IMR-90 (cell line): ENCODE results near the gene ADGRB3. TPM values are rescaled to one million over a fixed set of nuclear protein-coding genes. Genes with fewer than 3 reads are reported as not detected.

ENCODE experiments used
- ATAC-seq: fragments of 200-7000 bp; cut with Tn5 transposase; 2 replicates; pipeline ENCODE4 v1.9.1; 2020; ENCODE audit warnings: low read depth, mild to moderate bottlenecking, moderate library complexity
- BruUV-seq: library from RNA; stranded (reverse); fragments of 400-500 nt; replicated peaks from 2 replicates; lab custom pipeline; 2021; lab: Mats Ljungman, UMichigan
- CTCF ChIA-PET: fragments of 300-600 bp; formaldehyde crosslinking; extraction: SDS; loops from one replicate; lab custom pipeline; 2021; ENCODE audit warnings: antibody characterized with exemption; lab: Yijun Ruan, JAX
- POLR2A ChIA-PET: fragments of 300-600 bp; sonication (Branson Sonifier 250); formaldehyde crosslinking; loops from one replicate; lab custom pipeline; 2022; ENCODE audit warnings: antibody characterized with exemption; ENCODE audit not compliant: unreplicated experiment; lab: Charles Lee
- DNase-seq: peaks from one replicate; pipeline ENCODE4 v3.0.0; 2013
- H2AFZ ChIP-seq: replicated peaks from 2 replicates; pipeline ENCODE3; 2013; ENCODE audit warnings: low read length, mild to moderate bottlenecking; ENCODE audit not compliant: poor library complexity
- H2AK5ac ChIP-seq: 2 replicates; pipeline ENCODE4 v1.6.1; 2013; ENCODE audit warnings: low read depth, low read length, inconsistent platforms
- H2AK9ac ChIP-seq: replicated peaks from 2 replicates; pipeline ENCODE3; 2013; ENCODE audit warnings: mild to moderate bottlenecking, low read depth, low read length, moderate library complexity; ENCODE audit not compliant: poor library complexity
- H2BK120ac ChIP-seq: 2 replicates; pipeline ENCODE4 v1.6.1; 2013; ENCODE audit warnings: low read depth, low read length, inconsistent platforms
- H2BK15ac ChIP-seq: 3 replicates; pipeline ENCODE4 v1.6.1; 2013; ENCODE audit warnings: low read depth, low read length, inconsistent platforms
- H2BK20ac ChIP-seq: 2 replicates; pipeline ENCODE4 v1.6.1; 2013; ENCODE audit warnings: low read depth, mild to moderate bottlenecking, inconsistent platforms, low read length, moderate library complexity
- H2BK5ac ChIP-seq: 2 replicates; pipeline ENCODE4 v1.6.1; 2013; ENCODE audit warnings: mild to moderate bottlenecking, low read depth, low read length, inconsistent platforms; ENCODE audit not compliant: poor library complexity, severe bottlenecking
- H3K14ac ChIP-seq: replicated peaks from 2 replicates; pipeline ENCODE4 v1.6.1; 2013; ENCODE audit warnings: low read depth, low read length, inconsistent platforms
- H3K18ac ChIP-seq: 2 replicates; pipeline ENCODE4 v1.6.1; 2013; ENCODE audit warnings: low read depth, low read length, control low read depth
- H3K23ac ChIP-seq: 2 replicates; pipeline ENCODE4 v1.6.1; 2013; ENCODE audit warnings: low read depth, low read length, inconsistent platforms
- H3K27ac ChIP-seq: 2 replicates; pipeline ENCODE4 v1.5.1; 2013; ENCODE audit warnings: mild to moderate bottlenecking, control low read depth, low read length; ENCODE audit not compliant: insufficient read depth
- H3K27me3 ChIP-seq: 2 replicates; pipeline ENCODE4 v1.6.1; 2013; ENCODE audit warnings: low read length; ENCODE audit not compliant: control insufficient read depth, insufficient read depth
- H3K36me3 ChIP-seq: 2 replicates; pipeline ENCODE4 v1.6.1; 2013; ENCODE audit warnings: low read length, mixed read lengths; ENCODE audit not compliant: control insufficient read depth, insufficient read depth
- H3K4ac ChIP-seq: 2 replicates; pipeline ENCODE4 v1.6.1; 2013; ENCODE audit warnings: low read depth, low read length, inconsistent platforms
- H3K4me1 ChIP-seq: 2 replicates; pipeline ENCODE4 v1.6.1; 2013; ENCODE audit warnings: low read length, mixed read lengths; ENCODE audit not compliant: control insufficient read depth, insufficient read depth
- H3K4me2 ChIP-seq: 2 replicates; pipeline ENCODE4 v1.6.1; 2013; ENCODE audit warnings: low read depth, mild to moderate bottlenecking, control low read depth, low read length, moderate library complexity
- H3K4me3 ChIP-seq: 2 replicates; pipeline ENCODE4 v1.5.1; 2013; ENCODE audit warnings: low read depth, mild to moderate bottlenecking, control low read depth, low read length, moderate library complexity; ENCODE audit not compliant: insufficient read depth
- H3K56ac ChIP-seq: 2 replicates; pipeline ENCODE4 v1.6.1; 2013; ENCODE audit warnings: low read length, inconsistent platforms; ENCODE audit not compliant: insufficient read depth; ENCODE audit errors: extremely low read depth
- H3K79me1 ChIP-seq, 2 experiments: 2 replicates each; pipeline ENCODE4 v1.6.1; 2013; ENCODE audit warnings: low read length in 2 of 2, inconsistent platforms in 1 of 2, low read depth in 1 of 2
- H3K9ac ChIP-seq: 2 replicates; pipeline ENCODE4 v1.6.1; 2013; ENCODE audit warnings: low read depth, low read length, control low read depth
- H3K9me1 ChIP-seq: 2 replicates; pipeline ENCODE4 v1.6.1; 2013; ENCODE audit warnings: low read length, inconsistent platforms; ENCODE audit not compliant: insufficient read depth
- H3K9me3 ChIP-seq: 2 replicates; pipeline ENCODE4 v1.6.1; 2013; ENCODE audit warnings: low read length; ENCODE audit not compliant: control insufficient read depth, insufficient read depth
- H4K20me1 ChIP-seq: 2 replicates; pipeline ENCODE4 v1.6.1; 2013; ENCODE audit warnings: low read length, inconsistent platforms; ENCODE audit not compliant: insufficient read depth
- H4K5ac ChIP-seq: 2 replicates; pipeline ENCODE4 v1.6.1; 2013; ENCODE audit warnings: mild to moderate bottlenecking, low read depth, low read length, control low read depth
- H4K8ac ChIP-seq, 2 experiments: 2 replicates each; pipeline ENCODE4 v1.6.1; 2013; ENCODE audit warnings: low read depth in 2 of 2, low read length in 2 of 2, control low read depth in 1 of 2, inconsistent platforms in 1 of 2
- H4K91ac ChIP-seq: 2 replicates; pipeline ENCODE4 v1.6.1; 2013; ENCODE audit warnings: low read depth, low read length, inconsistent platforms; ENCODE audit not compliant: insufficient read depth
- CHD1 ChIP-seq: IDR thresholded peaks from 2 replicates; pipeline ENCODE4 v1.6.1; 2012; ENCODE audit warnings: low read depth, low read length, improper control_type of control experiment
- ELK1 ChIP-seq: fragments of 150-350 bp; IDR thresholded peaks from 2 replicates; pipeline ENCODE4 v1.6.1; 2016; ENCODE audit warnings: low read depth, mild to moderate bottlenecking, low read length, moderate library complexity, borderline replicate concordance
- FOS ChIP-seq: fragments of 150-350 bp; IDR thresholded peaks from 2 replicates; pipeline ENCODE4 v1.6.1; 2016; ENCODE audit warnings: low read depth, low read length
- MAZ ChIP-seq: IDR thresholded peaks from 2 replicates; pipeline ENCODE4 v1.6.1; 2012; ENCODE audit warnings: low read depth, mild to moderate bottlenecking, low read length, improper control_type of control experiment, moderate library complexity, borderline replicate concordance
- MXI1 ChIP-seq: IDR thresholded peaks from 2 replicates; pipeline ENCODE4 v1.6.1; 2012; ENCODE audit warnings: low read depth, mild to moderate bottlenecking, low read length, moderate library complexity, borderline replicate concordance
- NFE2L2 ChIP-seq: fragments of 150-350 bp; IDR thresholded peaks from 2 replicates; pipeline ENCODE4 v1.6.1; 2016; ENCODE audit warnings: low read depth, mild to moderate bottlenecking, low read length
- RAD21 ChIP-seq: IDR thresholded peaks from 2 replicates; pipeline ENCODE4 v1.6.1; 2012; ENCODE audit warnings: low read length, improper control_type of control experiment
- WGBS, 2 experiments: methylation state at CpG; one replicate each; pipeline versions ENCODE4 v1.1.5 to v1.1.7; 2013; ENCODE audit warnings: missing lambda C conversion rate in 2 of 2; ENCODE audit not compliant: insufficient read length in 1 of 2; ENCODE audit errors: extremely low coverage in 2 of 2; 5-methylcytosine and 5-hydroxymethylcytosine counted together
- dilution Hi-C: fragments of 300-500 bp; cut with HindIII; formaldehyde crosslinking; loops from one replicate; pipeline ENCODE4 v1.14.3; 2018; ENCODE audit warnings: low sequenced_read_pairs; ENCODE audit not compliant: unreplicated experiment
- in situ Hi-C: fragments of 300-500 bp; cut with MboI; formaldehyde crosslinking; loops from 3 replicates; pipeline ENCODE4 v1.14.3; 2019; ENCODE audit warnings: low sequenced_read_pairs, inconsistent platforms, mixed read lengths
- intact Hi-C: fragments of 100-400 bp; cut with micrococcal nuclease; formaldehyde crosslinking; loops from 2 replicates; pipeline ENCODE4 v1.10.0; 2022
- polyA plus RNA-seq, 3 experiments: library from polyadenylated mRNA; depleted of rRNA; stranded (reverse); fragments of >200 nt; gene quantifications; 2 replicates each; pipeline ENCODE4 v1.2.3, GENCODE V29; 2012; ENCODE audit warnings: low replicate concordance in 1 of 3
- total RNA-seq: library from RNA; depleted of rRNA; stranded (reverse); fragments of >200 nt; gene quantifications from 2 replicates; pipeline ENCODE4 v1.2.3, GENCODE V29; 2012
- TF ChIP-seq, protein P1 (sequence below): conservative IDR thresholded peaks from 2 replicates; pipeline ENCODE4 v1.5.1; 2012; ENCODE audit warnings: mild to moderate bottlenecking, low read depth, low read length, improper control_type of control experiment

ADGRB3 gene
- total and polyA plus RNA-seq, 2 of the 4 experiments (the other 2 are of a cell fraction), result not detected

DNA sequence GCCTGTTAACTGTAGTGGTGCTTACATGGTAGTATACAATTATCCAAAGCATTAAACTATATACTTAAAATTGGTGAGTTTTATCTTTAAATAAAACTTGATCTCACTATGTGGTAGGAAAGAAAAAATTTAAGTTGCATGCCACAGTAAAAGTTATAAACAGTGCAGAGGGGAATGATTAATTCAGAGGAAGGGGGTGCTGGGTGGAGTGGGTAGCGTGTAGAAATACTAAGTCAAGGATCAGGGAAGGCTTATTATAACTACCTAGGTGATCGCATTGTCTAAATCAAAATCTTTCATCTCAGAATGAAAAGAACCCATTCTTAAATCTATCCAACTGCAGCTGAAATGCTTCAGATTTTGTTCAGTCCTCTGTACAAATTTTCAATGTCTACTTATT lies 428.3 kb downstream of the ADGRB3 start:
- Histone ChIP-seq H3K9me1 (no peaks in the 10 kb centered on the region), H3K9me3 (no peaks in the 10 kb centered on the region), H2AK5ac (no peak overlapping the region), H3K4me1 (no peaks in the 10 kb centered on the region), H3K36me3 (no peaks in the 10 kb centered on the region), H2BK5ac (no peak overlapping the region), H2AFZ (no peak overlapping the region), H4K20me1 (no peaks in the 10 kb centered on the region), H3K18ac (no peak overlapping the region), H4K5ac (no peak overlapping the region), H2AK9ac (no peak overlapping the region), H2BK120ac (no peak overlapping the region), H3K14ac (no peak overlapping the region), H4K91ac (no peak overlapping the region), H3K4me3 (no peak overlapping the region), H3K27ac (no peak overlapping the region), H3K79me1 (no peaks in the 10 kb centered on the region), H3K23ac (no peak overlapping the region), H2BK20ac (no peak overlapping the region), H3K4me2 (no peak overlapping the region), H2BK15ac (no peak overlapping the region), H3K9ac (no peak overlapping the region), H3K27me3 (no peaks in the 10 kb centered on the region), H3K4ac (no peak overlapping the region), H4K8ac (no peak overlapping the region), H3K56ac (no peak overlapping the region)
- no peak for ATAC-seq
- POLR2A ChIA-PET, result no interaction called here
- no TSS peak for BruUV-seq
- DNase-seq, result no peak
- dilution Hi-C loops, result no loop called here
- intact Hi-C loops, result no loop called here
- CTCF ChIA-PET, result no interaction called here
- in situ Hi-C loops, result no loop called here
- no peak for TF ChIP-seq MAZ
- no peak for TF ChIP-seq FOS
- TF ChIP-seq MXI1, result no peak
- TF ChIP-seq CHD1, result no peak
- no peak for TF ChIP-seq NFE2L2
- TF ChIP-seq, protein P1, sequence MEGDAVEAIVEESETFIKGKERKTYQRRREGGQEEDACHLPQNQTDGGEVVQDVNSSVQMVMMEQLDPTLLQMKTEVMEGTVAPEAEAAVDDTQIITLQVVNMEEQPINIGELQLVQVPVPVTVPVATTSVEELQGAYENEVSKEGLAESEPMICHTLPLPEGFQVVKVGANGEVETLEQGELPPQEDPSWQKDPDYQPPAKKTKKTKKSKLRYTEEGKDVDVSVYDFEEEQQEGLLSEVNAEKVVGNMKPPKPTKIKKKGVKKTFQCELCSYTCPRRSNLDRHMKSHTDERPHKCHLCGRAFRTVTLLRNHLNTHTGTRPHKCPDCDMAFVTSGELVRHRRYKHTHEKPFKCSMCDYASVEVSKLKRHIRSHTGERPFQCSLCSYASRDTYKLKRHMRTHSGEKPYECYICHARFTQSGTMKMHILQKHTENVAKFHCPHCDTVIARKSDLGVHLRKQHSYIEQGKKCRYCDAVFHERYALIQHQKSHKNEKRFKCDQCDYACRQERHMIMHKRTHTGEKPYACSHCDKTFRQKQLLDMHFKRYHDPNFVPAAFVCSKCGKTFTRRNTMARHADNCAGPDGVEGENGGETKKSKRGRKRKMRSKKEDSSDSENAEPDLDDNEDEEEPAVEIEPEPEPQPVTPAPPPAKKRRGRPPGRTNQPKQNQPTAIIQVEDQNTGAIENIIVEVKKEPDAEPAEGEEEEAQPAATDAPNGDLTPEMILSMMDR, result no peak
- no peak for TF ChIP-seq ELK1
- no peak for TF ChIP-seq RAD21
- no CpG with 5 or more reads among the region's 2 CpGs for WGBS, 2 experiments
